GM18873 (cell line): ENCODE data around the gene RTBDN.

ENCODE experiments used
- ATAC-seq: cut with Tn5 transposase; IDR thresholded peaks from one replicate; pipeline ENCODE4 v1.9.1; 2021; ENCODE audit warnings: mild to moderate bottlenecking, moderate library complexity, moderate number of reproducible peaks; ENCODE audit not compliant: unreplicated experiment, low FRiP score

RTBDN gene

GRCh38 chr19:12834566-12834943 is at the start of gene RTBDN:
TSS of gene RTBDN (minus strand) at chr19:12834579. CDS start at chr19:12829979, 4,600 bp downstream.
- no peak for ATAC-seq

GRCh38 chr19:12882589-12882988 is 48.2 kb upstream of the RTBDN start:
- no peak for ATAC-seq

GRCh38 chr19:12881172-12881808 is 46.9 kb upstream of the RTBDN start, which contains the start of gene DNASE2:
TSS of gene DNASE2 (minus strand) at chr19:12881449. CDS start at chr19:12881375, 74 bp downstream.
- peak; percentile 57 for ATAC-seq

GRCh38 chr19:12880551-12881171 is 46.3 kb upstream of the RTBDN start:
- peak; percentile 3 for ATAC-seq

- no peak for ATAC-seq
Measured at GRCh38 chr19:12875086-12875485, 40.7 kb upstream of the RTBDN start.

- ATAC-seq: no peak
Measured at GRCh38 chr19:12873891-12874745, 39.7 kb upstream of the RTBDN start.

- no peak for ATAC-seq
Measured at GRCh38 chr19:12872941-12873890, 38.8 kb upstream of the RTBDN start.

GRCh38 chr19:12872255-12872654 is 37.9 kb upstream of the RTBDN start:
- no peak for ATAC-seq

- no peak for ATAC-seq
Measured at GRCh38 chr19:12871681-12872080, 37.3 kb upstream of the RTBDN start.

- ATAC-seq: no peak
Measured at GRCh38 chr19:12868540-12869112, 34.2 kb upstream of the RTBDN start.

- ATAC-seq: no peak
Measured at GRCh38 chr19:12867120-12868099, 33.0 kb upstream of the RTBDN start.

GRCh38 chr19:12866416-12867119 is 32.2 kb upstream of the RTBDN start:
- ATAC-seq: no peak

GRCh38 chr19:12865746-12866415 is 31.5 kb upstream of the RTBDN start:
- no peak for ATAC-seq

- no peak for ATAC-seq
Measured at GRCh38 chr19:12864721-12865715, 30.6 kb upstream of the RTBDN start.

GRCh38 chr19:12864143-12864542 is 29.8 kb upstream of the RTBDN start:
- no peak for ATAC-seq

- ATAC-seq: no peak
Measured at GRCh38 chr19:12859546-12859945, 25.2 kb upstream of the RTBDN start.
